Measurements from ENCODE around the gene XRN2. TPM values are rescaled to one million over a fixed set of nuclear protein-coding genes. Genes with fewer than 3 reads are reported as not detected.

Gene XRN2
- polyA plus RNA-seq, 1 experiment = 120 TPM

DNA sequence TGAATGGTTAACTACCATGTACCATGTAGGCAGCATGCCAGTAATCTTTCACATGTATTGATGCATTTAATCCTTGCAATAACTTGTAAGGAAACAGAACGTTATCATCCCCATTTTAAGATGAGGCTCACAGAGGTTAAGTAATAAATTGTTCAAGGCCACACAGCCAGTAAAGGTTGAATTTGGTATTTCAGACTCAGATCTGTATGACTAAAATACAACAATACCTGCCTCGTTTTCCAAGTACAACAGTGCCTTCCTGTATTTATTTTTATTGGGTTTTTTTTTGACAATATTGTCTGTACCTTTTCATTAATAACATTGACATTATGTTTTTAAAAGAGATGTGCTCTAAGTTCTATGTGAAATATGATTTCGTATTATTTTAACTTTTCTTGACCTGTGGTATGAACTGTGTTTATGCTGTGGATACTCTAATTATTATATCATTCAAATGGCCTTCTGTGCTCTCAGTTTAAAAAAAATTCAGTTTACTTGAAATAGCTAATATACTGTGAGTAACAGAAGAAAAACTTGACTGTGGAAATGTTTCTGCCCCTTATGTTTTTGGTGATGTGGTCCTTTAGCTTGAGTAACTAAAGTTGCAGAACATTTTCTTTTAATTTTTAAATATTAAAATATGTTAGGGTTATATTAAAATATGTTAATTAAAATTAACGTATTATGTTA lies 39.7 kb downstream of the XRN2 start:
- Histone ChIP-seq H3K9me3 (ENCODE audit: control insufficient read depth, insufficient read depth, low read length) (no peaks in the 10 kb centered on the region), H3K27me3 (ENCODE audit: control insufficient read depth, insufficient read depth, low read length) (no peaks in the 10 kb centered on the region), H3K27ac (ENCODE audit: low read depth, low read length) (no peak overlapping the region), H3K4me3 (ENCODE audit: low read depth, low read length) (no peak overlapping the region)
- ChIA-PET POLR2A (interaction anchor here (0.6 to 1.7 kb wide), 3 partner anchors 10 to 40 kb away, joined by 4 to 6 read pairs (median 5); partner anchors contain the start of gene XRN2), CTCF (interaction anchor here (0.8 to 2.2 kb wide), 5 partner anchors 9 to 107 kb away, joined by 3 to 11 read pairs (median 3); no protein-coding TSS in a partner anchor)
- DNase-seq (ENCODE audit: low read depth, low spot score) = peak; percentile 21
- TF ChIP-seq, protein P1, sequence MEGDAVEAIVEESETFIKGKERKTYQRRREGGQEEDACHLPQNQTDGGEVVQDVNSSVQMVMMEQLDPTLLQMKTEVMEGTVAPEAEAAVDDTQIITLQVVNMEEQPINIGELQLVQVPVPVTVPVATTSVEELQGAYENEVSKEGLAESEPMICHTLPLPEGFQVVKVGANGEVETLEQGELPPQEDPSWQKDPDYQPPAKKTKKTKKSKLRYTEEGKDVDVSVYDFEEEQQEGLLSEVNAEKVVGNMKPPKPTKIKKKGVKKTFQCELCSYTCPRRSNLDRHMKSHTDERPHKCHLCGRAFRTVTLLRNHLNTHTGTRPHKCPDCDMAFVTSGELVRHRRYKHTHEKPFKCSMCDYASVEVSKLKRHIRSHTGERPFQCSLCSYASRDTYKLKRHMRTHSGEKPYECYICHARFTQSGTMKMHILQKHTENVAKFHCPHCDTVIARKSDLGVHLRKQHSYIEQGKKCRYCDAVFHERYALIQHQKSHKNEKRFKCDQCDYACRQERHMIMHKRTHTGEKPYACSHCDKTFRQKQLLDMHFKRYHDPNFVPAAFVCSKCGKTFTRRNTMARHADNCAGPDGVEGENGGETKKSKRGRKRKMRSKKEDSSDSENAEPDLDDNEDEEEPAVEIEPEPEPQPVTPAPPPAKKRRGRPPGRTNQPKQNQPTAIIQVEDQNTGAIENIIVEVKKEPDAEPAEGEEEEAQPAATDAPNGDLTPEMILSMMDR (IDR thresholded peaks at IDR 0.05; ENCODE audit: low read depth, low read length) = no peak

DNA sequence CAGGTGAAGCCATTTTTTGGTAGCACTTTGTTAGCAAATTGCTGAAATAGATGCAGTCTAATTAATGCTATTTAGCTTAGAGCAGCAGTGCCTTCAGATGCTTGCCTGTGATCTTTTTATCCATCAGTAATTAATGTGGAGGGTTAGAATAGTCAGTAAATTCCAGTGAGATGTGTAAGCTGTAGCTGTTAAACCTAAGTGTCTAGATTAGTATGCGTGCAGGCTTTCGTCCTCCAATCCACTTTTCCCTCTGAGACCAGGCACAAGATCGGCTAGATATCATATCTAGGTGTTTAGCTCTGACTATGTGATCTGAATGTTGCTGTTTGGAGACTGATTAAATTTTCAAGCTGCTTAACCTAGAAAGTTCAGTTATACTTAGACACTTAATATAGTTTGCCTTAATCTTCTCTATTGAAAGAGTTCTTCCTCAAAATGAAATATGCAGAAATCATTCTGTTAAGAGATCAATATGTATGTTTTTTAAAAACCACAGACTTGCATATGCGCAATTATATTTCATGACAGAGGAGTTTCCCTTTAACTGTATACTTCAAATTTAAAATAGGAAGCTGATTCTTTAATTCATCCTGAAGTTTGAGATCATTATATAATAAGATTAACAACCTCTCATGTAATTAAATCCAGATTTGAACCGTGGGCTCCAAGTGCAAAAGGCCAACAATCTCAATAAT lies 41.2 kb downstream of the XRN2 start:
- TF ChIP-seq, protein P1 (IDR thresholded peaks at IDR 0.05; ENCODE audit: low read depth, low read length) = no peak
- Histone ChIP-seq H3K9me3 (ENCODE audit: control insufficient read depth, insufficient read depth, low read length) (no peaks in the 10 kb centered on the region), H3K27me3 (ENCODE audit: control insufficient read depth, insufficient read depth, low read length) (no peaks in the 10 kb centered on the region), H3K4me3 (ENCODE audit: low read depth, low read length) (no peak overlapping the region), H3K27ac (ENCODE audit: low read depth, low read length) (no peak overlapping the region)
- ChIA-PET CTCF (interaction anchor here (0.6 to 2.2 kb wide), 2 partner anchors 16 to 109 kb away, joined by 3 to 11 read pairs; no protein-coding TSS in a partner anchor), POLR2A (interaction anchor here (1.7 kb wide), 1 partner anchor 41 kb away, joined by 6 read pairs; the partner anchor contains the start of gene XRN2)
- no peak for DNase-seq (ENCODE audit: low read depth, low spot score)

DNA sequence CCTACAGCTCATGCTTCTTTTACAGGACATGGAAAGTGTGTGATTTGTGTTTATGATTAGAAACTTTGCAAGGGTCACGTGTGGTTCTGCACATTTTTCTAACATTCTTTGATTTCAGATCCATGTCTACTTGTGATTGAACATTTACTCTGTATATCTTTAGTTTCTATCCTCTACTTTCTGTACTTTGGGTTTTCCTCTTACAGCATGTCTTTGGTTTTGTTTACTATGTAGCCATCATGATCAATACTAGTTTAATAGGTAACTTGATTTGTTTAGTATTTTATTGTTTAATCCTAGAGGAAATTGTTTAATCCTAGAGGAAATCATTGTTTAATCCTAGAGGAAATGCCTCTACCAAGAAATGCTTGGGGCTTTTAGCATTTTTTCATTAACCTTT lies 41.8 kb downstream of the XRN2 start:
- POLR2A ChIA-PET = no interaction called here
- no peak overlapping the region for H3K27ac ChIP-seq (ENCODE audit: low read depth, low read length)
- TF ChIP-seq, protein P1 (IDR thresholded peaks at IDR 0.05; ENCODE audit: low read depth, low read length) = no peak
- no peaks in the 10 kb centered on the region for H3K9me3 ChIP-seq (ENCODE audit: control insufficient read depth, insufficient read depth, low read length)
- H3K27me3 ChIP-seq (ENCODE audit: control insufficient read depth, insufficient read depth, low read length) = no peaks in the 10 kb centered on the region
- DNase-seq (ENCODE audit: low read depth, low spot score) = no peak
- CTCF ChIA-PET = interaction anchor here (0.6 to 2.2 kb wide), 2 partner anchors 16 to 109 kb away, joined by 3 to 11 read pairs; no protein-coding TSS in a partner anchor
- no peak overlapping the region for H3K4me3 ChIP-seq (ENCODE audit: low read depth, low read length)

DNA sequence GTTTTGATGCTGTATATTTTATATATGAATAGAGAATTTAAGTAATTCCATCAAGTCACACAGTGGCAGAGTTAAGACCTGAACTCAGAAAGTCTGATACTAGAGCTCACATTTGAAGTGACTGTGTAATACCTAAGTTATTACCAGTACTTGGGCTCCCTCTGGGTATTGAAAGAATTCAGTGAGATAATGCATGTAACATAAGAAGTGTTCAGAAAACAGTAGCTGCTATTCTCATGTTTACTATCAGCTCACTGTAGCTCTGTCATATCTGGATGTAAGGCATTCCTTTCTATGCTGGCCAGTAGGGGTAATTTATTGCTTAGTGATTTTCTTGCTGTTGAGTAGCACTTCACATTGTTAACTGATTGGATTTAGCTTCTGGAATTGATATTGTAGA lies 49.6 kb downstream of the XRN2 start:
- CTCF ChIA-PET = interaction anchor here (0.7 to 2.6 kb wide), 5 partner anchors 9 to 153 kb away, joined by 3 to 12 read pairs (median 4); no protein-coding TSS in a partner anchor
- Histone ChIP-seq H3K27ac (ENCODE audit: low read depth, low read length) (no peak overlapping the region), H3K4me3 (ENCODE audit: low read depth, low read length) (no peak overlapping the region), H3K9me3 (ENCODE audit: control insufficient read depth, insufficient read depth, low read length) (no peaks in the 10 kb centered on the region), H3K27me3 (ENCODE audit: control insufficient read depth, insufficient read depth, low read length) (no peaks in the 10 kb centered on the region)
- DNase-seq (ENCODE audit: low read depth, low spot score) = peak; percentile 32
- TF ChIP-seq, protein P1 (IDR thresholded peaks at IDR 0.05; ENCODE audit: low read depth, low read length) = 0 out of 2 replicates have a peak, but pooled peaks have one; percentile 18
- POLR2A ChIA-PET = interaction anchor here (0.5 to 1.5 kb wide), 5 partner anchors 9 to 127 kb away, joined by 3 to 6 read pairs (median 4); partner anchors contain the start of gene XRN2

Data from AG04450 (cell line).